Mesenchymal stem cell (in vitro differentiated cells and primary cell): ENCODE data around the gene SLFN12L.
A peak's percentile ranks its signal among the peaks of the same experiment; 100 is the strongest.
"Not testable (repeated sequence)": the region's sequence is repeated elsewhere in the genome, so short reads cannot be mapped to it uniquely, and the experiment has no call there.

Experiments
- DNase-seq: peaks from one replicate; pipeline ENCODE4 v3.0.0-alpha.2; 2013
- H2AFZ ChIP-seq: one replicate; pipeline ENCODE4 v1.6.1; 2013; ENCODE audit warnings: low read depth, mild to moderate bottlenecking, control low read depth, inconsistent platforms, low read length, moderate library complexity
- H2AK5ac ChIP-seq: 2 replicates; pipeline ENCODE4 v1.6.1; 2013; ENCODE audit warnings: low read length, moderate library complexity, mild to moderate bottlenecking, inconsistent platforms; ENCODE audit not compliant: severe bottlenecking
- H2BK120ac ChIP-seq: one replicate; pipeline ENCODE4 v1.6.1; 2013; ENCODE audit warnings: low read depth, mild to moderate bottlenecking, inconsistent platforms, low read length, moderate library complexity
- H2BK12ac ChIP-seq, 2 experiments: one replicate each; pipeline ENCODE4 v1.6.1; 2013; ENCODE audit warnings: inconsistent platforms in 2 of 2, low read length in 2 of 2, mild to moderate bottlenecking in 2 of 2, moderate library complexity in 2 of 2, control low read depth in 1 of 2
- H2BK15ac ChIP-seq: one replicate; pipeline ENCODE4 v1.6.1; 2013; ENCODE audit warnings: mild to moderate bottlenecking, low read depth, inconsistent platforms; ENCODE audit not compliant: poor library complexity, severe bottlenecking
- H2BK5ac ChIP-seq: 2 replicates; pipeline ENCODE4 v1.6.1; 2013; ENCODE audit warnings: low read depth, mild to moderate bottlenecking, low read length, control low read depth, inconsistent platforms; ENCODE audit not compliant: poor library complexity, severe bottlenecking
- H3K14ac ChIP-seq, 2 experiments: one replicate each; pipeline ENCODE4 v1.6.1; 2013; ENCODE audit warnings: inconsistent platforms in 2 of 2, low read length in 2 of 2, control low read depth in 1 of 2, mild to moderate bottlenecking in 1 of 2, moderate library complexity in 1 of 2
- H3K18ac ChIP-seq, 2 experiments: one replicate each; pipeline ENCODE4 v1.6.1; 2013; ENCODE audit warnings: inconsistent platforms in 2 of 2, low read length in 2 of 2, control low read depth in 1 of 2, low read depth in 1 of 2, mild to moderate bottlenecking in 1 of 2
- H3K23ac ChIP-seq, 2 experiments: one replicate each; pipeline ENCODE4 v1.6.1; 2013; ENCODE audit warnings: inconsistent platforms in 2 of 2, low read length in 2 of 2, mild to moderate bottlenecking in 2 of 2, moderate library complexity in 2 of 2, control low read depth in 1 of 2
- H3K27ac ChIP-seq: 2 replicates; pipeline ENCODE4 v1.5.1; 2013; ENCODE audit warnings: mild to moderate bottlenecking, moderate library complexity, low read length, control low read depth, inconsistent platforms; ENCODE audit not compliant: poor library complexity, severe bottlenecking
- H3K27me3 ChIP-seq, 2 experiments: 2 replicates each; pipeline versions ENCODE4 v1.6.1 to v1.7.0; 2013; ENCODE audit warnings: low read length in 2 of 2, mild to moderate bottlenecking in 2 of 2, moderate library complexity in 2 of 2, control low read depth in 1 of 2, inconsistent platforms in 1 of 2; ENCODE audit not compliant: control insufficient read depth in 1 of 2, insufficient read depth in 1 of 2
- H3K36me3 ChIP-seq, 2 experiments: 2 replicates each; pipeline versions ENCODE4 v1.6.1 to v1.7.0; 2013; ENCODE audit warnings: low read length in 2 of 2, control low read depth in 1 of 2, inconsistent platforms in 1 of 2, low read depth in 1 of 2, mild to moderate bottlenecking in 1 of 2; ENCODE audit not compliant: insufficient read depth in 2 of 2, control insufficient read depth in 1 of 2
- H3K4ac ChIP-seq, 2 experiments: one replicate each; pipeline ENCODE4 v1.6.1; 2013; ENCODE audit warnings: inconsistent platforms in 2 of 2, low read length in 2 of 2, mild to moderate bottlenecking in 2 of 2, moderate library complexity in 2 of 2, control low read depth in 1 of 2, low read depth in 1 of 2
- H3K4me1 ChIP-seq: 2 replicates; pipeline ENCODE4 v1.6.1; 2013; ENCODE audit warnings: low read depth, low read length, control low read depth; ENCODE audit not compliant: control insufficient read depth, insufficient read depth
- H3K4me2 ChIP-seq: 2 replicates; pipeline ENCODE4 v1.6.1; 2013; ENCODE audit warnings: low read length, mild to moderate bottlenecking, inconsistent platforms; ENCODE audit not compliant: poor library complexity, severe bottlenecking
- H3K4me3 ChIP-seq, 2 experiments: 2 replicates each; pipeline versions ENCODE4 v1.5.1 to v1.7.0; 2013; ENCODE audit warnings: low read length in 2 of 2, mild to moderate bottlenecking in 2 of 2, control low read depth in 1 of 2, low read depth in 1 of 2; ENCODE audit not compliant: insufficient read depth in 1 of 2
- H3K79me1 ChIP-seq: replicated peaks from 2 replicates; pipeline ENCODE4 v1.6.1; 2013; ENCODE audit warnings: mild to moderate bottlenecking, control low read depth, low read length, inconsistent platforms; ENCODE audit not compliant: poor library complexity, severe bottlenecking
- H3K9ac ChIP-seq: 2 replicates; pipeline ENCODE4 v1.7.0; 2013; ENCODE audit warnings: mild to moderate bottlenecking, low read length, moderate library complexity
- H3K9me3 ChIP-seq: 2 replicates; pipeline ENCODE4 v1.7.0; 2013; ENCODE audit warnings: mild to moderate bottlenecking, low read length; ENCODE audit not compliant: control insufficient read depth
- H4K8ac ChIP-seq: one replicate; pipeline ENCODE4 v1.6.1; 2013; ENCODE audit warnings: inconsistent platforms, mild to moderate bottlenecking, low read length, moderate library complexity
- H4K91ac ChIP-seq: one replicate; pipeline ENCODE4 v1.6.1; 2013; ENCODE audit warnings: mild to moderate bottlenecking, low read length, inconsistent platforms
- WGBS: methylation state at CpG from one replicate; pipeline ENCODE4 v1.1.7; 2013; ENCODE audit warnings: mixed read lengths; 5-methylcytosine and 5-hydroxymethylcytosine counted together

Gene SLFN12L

GRCh38 chr17:35568561-35568960 is 31.1 kb upstream of the SLFN12L start:
- peak overlapping the region; percentile 54 for H2AFZ ChIP-seq
- H3K79me1 ChIP-seq = peaks cover 14% of the 10 kb centered on the region
- H2BK15ac ChIP-seq = no peak overlapping the region
- H3K9ac ChIP-seq = peak overlapping the region; percentile 97
- no peaks in the 10 kb centered on the region for H3K9me3 ChIP-seq
- H2BK12ac ChIP-seq = no peak overlapping the region
- peak; percentile 80 for DNase-seq
- H3K27me3 ChIP-seq = peaks cover 3 to 5% of the 10 kb centered on the region in 2 experiments
- H4K91ac ChIP-seq = no peak overlapping the region
- no peak overlapping the region for H2BK120ac ChIP-seq
- H3K4me1 ChIP-seq = peaks cover 8% of the 10 kb centered on the region
- H3K23ac ChIP-seq = no peak overlapping the region
- WGBS = 45% methylated on average over 15 of the region's 15 CpGs
- H2BK5ac ChIP-seq = no peak overlapping the region
- H3K4ac ChIP-seq = no peak overlapping the region
- H4K8ac ChIP-seq = no peak overlapping the region
- H3K18ac ChIP-seq = no peak overlapping the region
- H3K36me3 ChIP-seq = peaks cover 1 to 5% of the 10 kb centered on the region in 2 experiments
- H3K14ac ChIP-seq = no peak overlapping the region
- no peak overlapping the region for H3K27ac ChIP-seq
- no peak overlapping the region for H2AK5ac ChIP-seq
- peak overlapping the region; percentile 38 to 95 for H3K4me3 ChIP-seq
- peak overlapping the region; percentile 48 for H3K4me2 ChIP-seq

GRCh38 chr17:35566968-35567367 is 29.5 kb upstream of the SLFN12L start:
- peak overlapping the region; percentile 94 for H4K8ac ChIP-seq
- H2BK12ac ChIP-seq = no peak overlapping the region
- H3K4me2 ChIP-seq = no peak overlapping the region
- no peak overlapping the region for H4K91ac ChIP-seq
- H3K79me1 ChIP-seq = peaks cover 9% of the 10 kb centered on the region
- H3K4me3 ChIP-seq = peak overlapping the region in 1 of 2 experiments; percentile 95
- H3K27me3 ChIP-seq = peaks cover 3 to 5% of the 10 kb centered on the region in 2 experiments
- no peak overlapping the region for H3K18ac ChIP-seq
- no peak overlapping the region for H3K23ac ChIP-seq
- no peak overlapping the region for H2AFZ ChIP-seq
- H3K27ac ChIP-seq = no peak overlapping the region
- no peak overlapping the region for H2BK120ac ChIP-seq
- no peak overlapping the region for H2BK5ac ChIP-seq
- H3K9ac ChIP-seq = peak overlapping the region; percentile 97
- H3K4me1 ChIP-seq = peaks cover 8% of the 10 kb centered on the region
- no peaks in the 10 kb centered on the region for H3K9me3 ChIP-seq
- H2BK15ac ChIP-seq = no peak overlapping the region
- no peak for DNase-seq
- no peak overlapping the region for H2AK5ac ChIP-seq
- no peaks in the 10 kb centered on the region for H3K36me3 ChIP-seq
- no peak overlapping the region for H3K14ac ChIP-seq
- 79% methylated on average over 11 of the region's 11 CpGs for WGBS
- H3K4ac ChIP-seq = no peak overlapping the region

- not testable (repeated sequence) for H3K4me3 ChIP-seq, H2AK5ac ChIP-seq, H3K36me3 ChIP-seq, H2AFZ ChIP-seq, DNase-seq, H3K4ac ChIP-seq, H3K9ac ChIP-seq, H2BK120ac ChIP-seq, H3K27ac ChIP-seq, H2BK15ac ChIP-seq, H3K23ac ChIP-seq, H3K14ac ChIP-seq, H4K91ac ChIP-seq, H3K18ac ChIP-seq, H4K8ac ChIP-seq, H2BK5ac ChIP-seq, H2BK12ac ChIP-seq, H3K4me1 ChIP-seq, H3K79me1 ChIP-seq, H3K9me3 ChIP-seq, H3K4me2 ChIP-seq
- 88% methylated on average over 9 of the region's 16 CpGs for WGBS
- peaks cover 7 to 15% of the 10 kb centered on the region in 2 experiments for H3K27me3 ChIP-seq
These were observed 25.7 kb upstream of the SLFN12L start for GRCh38 chr17:35563181-35563580.

- H3K9ac ChIP-seq = no peak within 1 kb of the TSS
- no peak within 1 kb of the TSS for H3K27ac ChIP-seq
- no peak within 1 kb of the TSS for H2BK15ac ChIP-seq
- no peak within 1 kb of the TSS for H2BK5ac ChIP-seq
- H3K79me1 ChIP-seq = no peaks in the 10 kb centered on the region
- H3K4me3 ChIP-seq = no peak within 1 kb of the TSS
- H3K23ac ChIP-seq = no peak within 1 kb of the TSS
- no peaks in the 10 kb centered on the region for H3K9me3 ChIP-seq
- no peaks in the 10 kb centered on the region for H3K36me3 ChIP-seq
- no peak within 1 kb of the TSS for H2BK12ac ChIP-seq
- no peak within 1 kb of the TSS for H4K8ac ChIP-seq
- no peak within 1 kb of the TSS for H2AFZ ChIP-seq
- no peak within 1 kb of the TSS for H3K14ac ChIP-seq
- H3K27me3 ChIP-seq = peaks cover 22 to 24% of the 10 kb centered on the region in 2 experiments
- no peak within 1 kb of the TSS for H3K4ac ChIP-seq
- no peak within 1 kb of the TSS for H2AK5ac ChIP-seq
- H3K4me1 ChIP-seq = no peaks in the 10 kb centered on the region
- 50% methylated on average over 2 of the region's 3 CpGs for WGBS
- no peak within 1 kb of the TSS for H3K4me2 ChIP-seq
- H2BK120ac ChIP-seq = no peak within 1 kb of the TSS
- no peak within 1 kb of the TSS for H3K18ac ChIP-seq
- DNase-seq = no peak
- H4K91ac ChIP-seq = no peak within 1 kb of the TSS
These were observed 23.2 kb upstream of the SLFN12L start, which contains the start of gene SLFN14 for GRCh38 chr17:35560703-35561102. Gene SLFN14 (minus strand): TSS chr17:35560819. CDS start chr17:35558062, 2,757 bp downstream.
